ENCODE data around the gene CARD18.

The CARD18 gene

DNA sequence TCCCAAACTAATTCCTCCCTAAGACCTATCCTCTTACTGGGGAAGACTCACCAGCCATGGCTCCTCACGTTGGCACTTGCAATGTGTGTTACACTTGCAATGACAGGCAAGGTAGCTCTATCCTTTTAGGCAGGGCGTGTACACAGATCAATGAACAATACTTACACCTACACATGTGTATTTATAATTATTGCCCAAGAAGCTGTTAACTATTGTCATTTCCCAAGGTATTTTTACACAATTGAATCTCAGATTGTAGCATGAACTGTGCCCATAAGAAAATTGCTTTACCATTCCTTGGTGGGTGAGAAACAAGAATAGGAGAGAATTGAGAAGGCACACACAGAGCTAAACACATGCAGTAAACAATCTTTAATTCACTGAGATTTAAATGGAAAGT lies at the start of gene CARD18:
Gene CARD18 (minus strand): TSS at position 101 of the 400 bp plus-strand sequence. CDS start 43 bp downstream, at position 58.
- H3K36me3 Mint-ChIP-seq (ENCODE audit: low read depth), result no peaks in the 10 kb centered on the region
- H3K9me3 Mint-ChIP-seq, result peaks cover 5% of the 10 kb centered on the region
- peaks cover 22% of the 10 kb centered on the region for H3K27me3 Mint-ChIP-seq
- no peaks in the 10 kb centered on the region for H3K4me1 Mint-ChIP-seq (ENCODE audit: low read depth)
- H3K4me3 Mint-ChIP-seq, result no peak within 1 kb of the TSS
- H3K27ac Mint-ChIP-seq, result no peak within 1 kb of the TSS

- H3K27ac Mint-ChIP-seq, result no peak overlapping the region
- H3K4me3 Mint-ChIP-seq, result no peak overlapping the region
- H3K36me3 Mint-ChIP-seq (ENCODE audit: low read depth), result no peaks in the 10 kb centered on the region
- H3K9me3 Mint-ChIP-seq, result no peaks in the 10 kb centered on the region
- H3K27me3 Mint-ChIP-seq, result peaks cover 6% of the 10 kb centered on the region
- H3K4me1 Mint-ChIP-seq (ENCODE audit: low read depth), result no peaks in the 10 kb centered on the region
These were observed 44.4 kb upstream of the CARD18 start for GRCh38 chr11:105183987-105184386.

DNA sequence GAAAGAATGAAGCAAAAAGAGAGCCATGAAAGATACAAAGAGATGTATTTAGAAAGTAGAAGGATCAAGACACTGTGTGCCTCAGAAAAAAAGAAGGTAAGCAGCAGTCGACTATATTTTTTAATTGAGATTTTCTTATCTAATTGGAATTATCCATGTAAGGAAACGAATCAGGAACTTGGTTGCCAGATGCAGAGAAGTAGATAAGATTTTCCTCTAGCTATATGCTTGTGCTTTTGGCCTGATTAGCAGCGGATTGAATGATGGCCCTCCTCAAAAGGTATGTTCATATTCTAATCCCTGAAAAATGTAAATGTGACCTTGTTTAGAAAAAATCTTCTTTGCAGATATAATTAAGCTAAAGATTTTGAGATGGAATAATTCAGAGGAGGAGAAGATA lies 43.9 kb upstream of the CARD18 start:
- Mint-ChIP-seq H3K27ac (no peak overlapping the region), H3K36me3 (ENCODE audit: low read depth) (no peaks in the 10 kb centered on the region), H3K4me1 (ENCODE audit: low read depth) (no peaks in the 10 kb centered on the region), H3K27me3 (peaks cover 9% of the 10 kb centered on the region), H3K9me3 (no peaks in the 10 kb centered on the region), H3K4me3 (no peak overlapping the region)

DNA sequence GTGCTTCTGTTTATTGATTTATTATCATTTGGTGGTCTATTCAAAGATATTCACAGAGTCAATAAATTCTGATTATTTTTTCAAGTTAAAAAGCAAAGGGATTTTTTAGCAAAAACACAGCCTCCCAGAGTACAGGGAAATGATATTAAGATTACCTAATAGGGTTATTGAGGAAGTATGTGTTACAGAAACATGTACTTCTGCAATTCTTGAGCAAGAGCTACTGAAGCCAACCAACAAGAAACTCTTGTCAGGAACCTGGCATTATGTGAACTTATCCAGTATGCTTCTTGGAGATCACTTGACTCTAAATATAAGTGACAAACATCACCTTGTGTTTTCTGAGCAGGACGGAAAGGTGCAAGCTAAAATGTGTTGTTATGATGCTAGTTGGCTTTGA lies 42.0 kb upstream of the CARD18 start:
- no peaks in the 10 kb centered on the region for H3K4me1 Mint-ChIP-seq (ENCODE audit: low read depth)
- no peak overlapping the region for H3K27ac Mint-ChIP-seq
- no peak overlapping the region for H3K4me3 Mint-ChIP-seq
- no peaks in the 10 kb centered on the region for H3K9me3 Mint-ChIP-seq
- H3K36me3 Mint-ChIP-seq (ENCODE audit: low read depth), result no peaks in the 10 kb centered on the region
- H3K27me3 Mint-ChIP-seq, result peaks cover 13% of the 10 kb centered on the region

- Mint-ChIP-seq H3K4me1 (ENCODE audit: low read depth) (no peaks in the 10 kb centered on the region), H3K27me3 (peaks cover 13% of the 10 kb centered on the region), H3K36me3 (ENCODE audit: low read depth) (no peaks in the 10 kb centered on the region), H3K27ac (no peak overlapping the region), H3K4me3 (no peak overlapping the region), H3K9me3 (no peaks in the 10 kb centered on the region)
These were observed 41.5 kb upstream of the CARD18 start for GRCh38 chr11:105181100-105181499.

DNA sequence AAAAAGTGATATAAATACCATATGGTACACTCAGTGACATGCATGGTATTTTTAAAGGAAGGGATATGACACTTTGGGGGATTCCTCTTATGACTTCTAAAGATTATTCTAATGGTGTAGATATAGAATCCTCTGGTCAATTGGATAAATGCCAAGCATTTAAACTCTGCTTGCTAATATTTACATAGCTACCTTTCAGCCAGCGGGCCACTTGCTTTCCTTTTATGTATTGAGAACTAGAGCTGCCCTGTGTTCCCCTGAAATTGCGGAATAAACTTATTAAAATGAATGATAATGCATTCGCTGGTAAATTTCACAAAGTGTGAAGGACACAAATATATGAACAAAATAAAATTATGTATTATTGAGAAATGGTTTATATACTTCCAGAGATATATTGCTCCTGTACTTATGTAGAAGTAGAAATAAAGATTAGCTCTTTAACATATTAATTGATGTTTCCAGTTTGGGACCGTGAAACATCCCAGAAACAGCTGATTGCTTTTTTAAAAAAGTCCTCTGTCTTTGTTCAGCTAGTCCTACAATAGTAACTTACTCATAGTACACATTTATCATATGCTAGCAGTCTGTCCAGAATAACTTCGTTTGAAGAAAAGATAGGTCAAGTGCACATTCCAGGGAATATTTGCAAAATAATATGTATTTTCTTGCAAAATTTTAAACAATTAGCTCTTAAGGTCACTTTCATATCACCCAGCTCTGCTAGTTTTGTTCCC lies 40.1 kb upstream of the CARD18 start:
- Mint-ChIP-seq H3K27ac (no peak overlapping the region), H3K9me3 (no peaks in the 10 kb centered on the region), H3K36me3 (ENCODE audit: low read depth) (no peaks in the 10 kb centered on the region), H3K27me3 (peaks cover 13% of the 10 kb centered on the region), H3K4me1 (ENCODE audit: low read depth) (no peaks in the 10 kb centered on the region), H3K4me3 (no peak overlapping the region)

DNA sequence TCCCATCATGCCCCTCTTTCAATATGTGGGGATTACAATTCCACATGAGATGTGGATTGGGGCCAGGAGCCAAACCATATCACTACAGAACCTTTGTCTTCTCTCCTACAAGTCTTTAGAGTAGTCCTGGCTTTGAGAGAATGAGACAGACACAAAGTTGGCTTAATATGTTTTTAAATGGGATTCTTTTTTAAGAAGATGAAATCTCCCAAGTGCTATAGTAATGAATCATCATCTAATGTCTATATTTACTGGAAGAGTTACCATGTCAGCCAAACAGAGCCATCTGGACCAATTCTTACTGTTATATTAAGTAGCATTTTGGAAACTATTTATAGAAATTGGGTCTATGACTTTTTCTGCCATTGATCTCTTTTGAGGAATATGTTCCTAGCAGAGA lies 38.1 kb upstream of the CARD18 start:
- H3K4me1 Mint-ChIP-seq (ENCODE audit: low read depth), result no peaks in the 10 kb centered on the region
- H3K4me3 Mint-ChIP-seq, result no peak overlapping the region
- H3K27me3 Mint-ChIP-seq, result peaks cover 13% of the 10 kb centered on the region
- H3K36me3 Mint-ChIP-seq (ENCODE audit: low read depth), result no peaks in the 10 kb centered on the region
- no peak overlapping the region for H3K27ac Mint-ChIP-seq
- peaks cover 3% of the 10 kb centered on the region for H3K9me3 Mint-ChIP-seq

DNA sequence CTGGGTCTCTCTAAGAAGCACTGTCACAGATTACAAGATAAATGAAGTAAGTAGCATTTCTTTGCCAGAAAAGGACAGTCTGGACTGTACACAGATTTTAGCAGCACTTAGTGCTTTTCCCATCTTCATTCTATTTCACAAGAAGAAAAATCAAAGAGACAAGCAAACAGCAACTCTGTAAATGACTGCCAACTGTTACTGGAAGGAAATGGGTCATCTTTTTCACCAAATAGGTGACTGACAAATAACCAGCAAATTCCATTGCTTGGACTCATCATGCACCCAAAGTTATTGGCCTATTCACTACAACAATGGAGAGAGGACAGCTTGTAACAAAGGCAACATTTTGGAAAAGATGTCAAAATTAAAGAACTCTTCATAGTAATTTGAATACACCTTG lies 28.9 kb upstream of the CARD18 start:
- Mint-ChIP-seq H3K9me3 (peaks cover 17% of the 10 kb centered on the region), H3K36me3 (ENCODE audit: low read depth) (no peaks in the 10 kb centered on the region), H3K27ac (no peak overlapping the region), H3K4me3 (no peak overlapping the region), H3K4me1 (ENCODE audit: low read depth) (no peaks in the 10 kb centered on the region), H3K27me3 (no peaks in the 10 kb centered on the region)

- Mint-ChIP-seq H3K27me3 (no peaks in the 10 kb centered on the region), H3K9me3 (peaks cover 10% of the 10 kb centered on the region), H3K36me3 (ENCODE audit: low read depth) (no peaks in the 10 kb centered on the region), H3K4me1 (ENCODE audit: low read depth) (no peaks in the 10 kb centered on the region), H3K27ac (no peak overlapping the region), H3K4me3 (no peak overlapping the region)
These were observed 27.7 kb upstream of the CARD18 start for GRCh38 chr11:105167244-105167643.

DNA sequence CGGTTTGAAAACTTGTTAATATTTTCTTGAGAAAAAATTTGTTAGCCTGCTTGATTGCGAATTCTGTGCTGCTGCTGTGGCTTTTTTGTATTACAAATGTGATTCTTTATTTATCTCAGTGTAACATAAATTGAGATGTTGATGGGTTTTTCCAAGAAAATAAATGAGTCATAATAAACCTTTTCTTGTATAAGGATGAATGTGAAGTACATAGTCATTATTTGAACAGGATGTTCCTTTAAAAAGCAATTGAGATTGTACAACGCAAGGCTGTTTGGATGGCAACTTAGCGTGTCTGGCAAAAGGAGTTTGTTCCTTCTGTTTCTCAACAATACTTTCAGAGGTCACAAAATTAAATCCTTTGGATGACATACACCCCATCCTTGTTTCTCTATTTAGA lies 24.6 kb upstream of the CARD18 start:
- no peak overlapping the region for H3K4me3 Mint-ChIP-seq
- no peaks in the 10 kb centered on the region for H3K9me3 Mint-ChIP-seq
- H3K27me3 Mint-ChIP-seq, result no peaks in the 10 kb centered on the region
- no peaks in the 10 kb centered on the region for H3K36me3 Mint-ChIP-seq (ENCODE audit: low read depth)
- H3K27ac Mint-ChIP-seq, result no peak overlapping the region
- H3K4me1 Mint-ChIP-seq (ENCODE audit: low read depth), result no peaks in the 10 kb centered on the region

DNA sequence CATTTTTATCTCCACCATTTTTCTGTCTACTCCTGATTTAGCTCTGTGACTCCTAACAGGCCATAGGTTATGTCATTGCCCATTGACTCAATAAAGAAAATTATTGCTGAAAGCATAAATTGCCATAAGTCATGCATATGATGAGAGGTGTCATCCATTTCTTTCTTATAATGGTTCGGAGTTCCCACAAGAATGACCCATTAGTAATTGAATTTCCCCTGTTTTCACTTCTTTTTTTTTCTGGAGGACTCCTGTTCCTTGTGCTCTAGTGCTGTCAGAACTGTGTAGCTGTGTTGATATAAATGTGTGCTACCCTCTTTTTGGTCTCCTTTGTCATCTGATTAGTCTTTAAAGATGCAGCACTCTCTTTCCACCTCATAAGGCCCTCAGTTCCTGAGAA lies 22.9 kb upstream of the CARD18 start:
- Mint-ChIP-seq H3K27ac (no peak overlapping the region), H3K4me3 (no peak overlapping the region), H3K36me3 (ENCODE audit: low read depth) (no peaks in the 10 kb centered on the region), H3K4me1 (ENCODE audit: low read depth) (no peaks in the 10 kb centered on the region), H3K27me3 (no peaks in the 10 kb centered on the region), H3K9me3 (no peaks in the 10 kb centered on the region)

DNA sequence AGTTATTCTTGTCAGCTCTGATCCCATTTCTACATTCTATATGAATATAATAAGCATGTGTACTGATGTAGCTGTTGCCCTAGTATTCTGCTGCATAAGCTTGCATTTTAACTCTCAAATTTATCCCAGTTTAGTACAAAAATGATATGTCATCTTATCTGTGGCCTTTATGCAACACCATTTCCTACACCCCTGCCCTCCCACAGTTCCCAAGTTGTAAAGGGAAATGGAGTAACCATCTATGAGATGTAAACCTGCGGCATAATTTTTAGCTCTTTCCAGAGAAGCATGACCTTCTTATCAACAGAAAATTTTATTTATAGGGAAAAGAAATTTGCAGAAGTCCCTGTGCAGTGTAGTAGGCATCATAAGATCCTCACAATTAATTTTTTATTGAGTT lies 18.9 kb upstream of the CARD18 start:
- Mint-ChIP-seq H3K36me3 (ENCODE audit: low read depth) (no peaks in the 10 kb centered on the region), H3K9me3 (no peaks in the 10 kb centered on the region), H3K4me1 (ENCODE audit: low read depth) (no peaks in the 10 kb centered on the region), H3K27ac (no peak overlapping the region), H3K4me3 (no peak overlapping the region), H3K27me3 (no peaks in the 10 kb centered on the region)

GRCh38 chr11:105156720-105157119 lies 17.2 kb upstream of the CARD18 start:
- no peaks in the 10 kb centered on the region for H3K4me1 Mint-ChIP-seq (ENCODE audit: low read depth)
- H3K27me3 Mint-ChIP-seq, result no peaks in the 10 kb centered on the region
- H3K36me3 Mint-ChIP-seq (ENCODE audit: low read depth), result no peaks in the 10 kb centered on the region
- H3K27ac Mint-ChIP-seq, result no peak overlapping the region
- H3K4me3 Mint-ChIP-seq, result no peak overlapping the region
- no peaks in the 10 kb centered on the region for H3K9me3 Mint-ChIP-seq

GRCh38 chr11:105156231-105156630 lies 16.7 kb upstream of the CARD18 start:
- no peaks in the 10 kb centered on the region for H3K4me1 Mint-ChIP-seq (ENCODE audit: low read depth)
- H3K27me3 Mint-ChIP-seq, result no peaks in the 10 kb centered on the region
- no peaks in the 10 kb centered on the region for H3K36me3 Mint-ChIP-seq (ENCODE audit: low read depth)
- no peak overlapping the region for H3K4me3 Mint-ChIP-seq
- no peaks in the 10 kb centered on the region for H3K9me3 Mint-ChIP-seq
- no peak overlapping the region for H3K27ac Mint-ChIP-seq

DNA sequence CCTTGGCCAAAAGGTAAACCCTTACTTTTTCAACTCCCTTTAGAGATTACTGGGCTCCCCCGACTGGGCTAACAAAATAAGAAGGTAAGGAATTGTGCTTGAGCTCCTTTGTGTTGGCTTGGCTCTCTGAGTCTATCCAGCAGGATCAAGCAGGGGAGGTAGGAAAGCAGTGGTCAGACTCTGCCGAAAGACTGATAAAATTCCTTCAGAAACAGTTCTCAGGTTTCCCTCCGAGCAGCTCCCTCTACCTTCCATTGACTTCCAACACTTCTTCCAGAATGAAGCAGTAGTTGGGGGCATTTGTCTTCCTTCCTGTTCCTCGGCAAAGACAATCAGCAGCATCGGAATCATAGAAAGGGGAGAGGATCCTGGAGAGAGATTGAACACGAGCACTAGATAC lies 16.1 kb upstream of the CARD18 start:
- Mint-ChIP-seq H3K27me3 (no peaks in the 10 kb centered on the region), H3K36me3 (ENCODE audit: low read depth) (no peaks in the 10 kb centered on the region), H3K4me1 (ENCODE audit: low read depth) (no peaks in the 10 kb centered on the region), H3K27ac (no peak overlapping the region), H3K4me3 (no peak overlapping the region), H3K9me3 (no peaks in the 10 kb centered on the region)

- Mint-ChIP-seq H3K4me3 (no peak overlapping the region), H3K27me3 (no peaks in the 10 kb centered on the region), H3K4me1 (ENCODE audit: low read depth) (no peaks in the 10 kb centered on the region), H3K36me3 (ENCODE audit: low read depth) (no peaks in the 10 kb centered on the region), H3K27ac (no peak overlapping the region), H3K9me3 (no peaks in the 10 kb centered on the region)
These were observed 13.8 kb upstream of the CARD18 start for GRCh38 chr11:105153392-105153791.

All from stimulated activated naive CD8-positive, alpha-beta T cell treated with anti-CD3 and anti-CD28 coated beads, Interleukin-15, Interleukin-2, amounts not matched to agents 100 ng/mL and 50 ng/mL, for 24 hours (primary cell).